KMS-11 (cell line): ENCODE results near the gene CCL4L2.
"Not testable (repeated sequence)": the region's sequence is repeated elsewhere in the genome, so short reads cannot be mapped to it uniquely, and the experiment has no call there.

Source experiments
- H2AFZ ChIP-seq: fragments of 200-600 bp; sonication (generic); 2 replicates; pipeline ENCODE4 v1.6.1; 2016; ENCODE audit warnings: antibody characterized with exemption, mixed run types, low read depth
- H3K27ac ChIP-seq: fragments of 200-600 bp; sonication (generic); 2 replicates; pipeline ENCODE4 v1.6.1; 2016; ENCODE audit warnings: mild to moderate bottlenecking, mixed run types
- H3K27me3 ChIP-seq: fragments of 200-600 bp; sonication (generic); 2 replicates; pipeline ENCODE4 v1.6.1; 2017; ENCODE audit warnings: mild to moderate bottlenecking, low read depth, mixed run types, moderate library complexity; ENCODE audit not compliant: insufficient read depth
- H3K36me3 ChIP-seq: fragments of 200-600 bp; sonication (generic); 2 replicates; pipeline ENCODE4 v1.6.1; 2017; ENCODE audit warnings: mild to moderate bottlenecking, mixed run types; ENCODE audit not compliant: insufficient read depth
- H3K4me1 ChIP-seq: fragments of 200-600 bp; sonication (generic); 2 replicates; pipeline ENCODE4 v1.6.1; 2016; ENCODE audit warnings: mild to moderate bottlenecking, low read depth, mixed run types; ENCODE audit not compliant: poor library complexity, severe bottlenecking
- H3K4me2 ChIP-seq: fragments of 200-600 bp; sonication (generic); 2 replicates; pipeline ENCODE4 v1.7.0; 2016; ENCODE audit warnings: mild to moderate bottlenecking, mixed run types
- H3K4me3 ChIP-seq: fragments of 200-600 bp; sonication (generic); IDR thresholded peaks from 2 replicates; pipeline ENCODE4 v1.6.1; 2017; ENCODE audit warnings: low read depth, low read length, mixed read lengths; ENCODE audit not compliant: insufficient read depth
- H3K79me2 ChIP-seq: fragments of 200-600 bp; sonication (generic); 2 replicates; pipeline ENCODE4 v1.6.1; 2016; ENCODE audit warnings: low read depth, mixed run types; ENCODE audit not compliant: insufficient read depth
- H3K9ac ChIP-seq: fragments of 200-600 bp; sonication (generic); 2 replicates; pipeline ENCODE4 v1.6.1; 2016; ENCODE audit warnings: mild to moderate bottlenecking, mixed run types
- H4K20me1 ChIP-seq: fragments of 200-600 bp; sonication (generic); 2 replicates; pipeline ENCODE4 v1.6.1; 2016; ENCODE audit warnings: mild to moderate bottlenecking, mixed run types; ENCODE audit not compliant: insufficient read depth
- CTCF ChIP-seq: fragments of 200-600 bp; sonication (generic); conservative IDR thresholded peaks from 2 replicates; pipeline ENCODE4 v1.6.1; 2017; ENCODE audit warnings: low read depth, mild to moderate bottlenecking, antibody characterized with exemption, low read length, moderate library complexity, mixed read lengths

CCL4L2 gene

GRCh38 chr17:36188891-36189306 is 22.0 kb upstream of the CCL4L2 start:
- Histone ChIP-seq H2AFZ (no peak overlapping the region), H4K20me1 (no peaks in the 10 kb centered on the region), H3K4me1 (peaks cover 15% of the 10 kb centered on the region), H3K4me3 (no peak overlapping the region), H3K4me2 (no peak overlapping the region), H3K27me3 (no peaks in the 10 kb centered on the region), H3K27ac (no peak overlapping the region), H3K9ac (no peak overlapping the region), H3K79me2 (no peaks in the 10 kb centered on the region), H3K36me3 (no peaks in the 10 kb centered on the region)
- TF ChIP-seq CTCF: no peak

- not testable (repeated sequence) for H3K9ac ChIP-seq, H2AFZ ChIP-seq, H4K20me1 ChIP-seq, H3K27ac ChIP-seq, H3K79me2 ChIP-seq, H3K27me3 ChIP-seq, H3K4me3 ChIP-seq, H3K4me2 ChIP-seq, H3K36me3 ChIP-seq
- H3K4me1 ChIP-seq: peaks cover 15% of the 10 kb centered on the region
Measured at GRCh38 chr17:36189993-36190392, 20.9 kb upstream of the CCL4L2 start.

- H3K4me2 ChIP-seq, H3K27me3 ChIP-seq, H3K9ac ChIP-seq, H3K36me3 ChIP-seq, H4K20me1 ChIP-seq, H2AFZ ChIP-seq, H3K4me3 ChIP-seq, H3K79me2 ChIP-seq, H3K27ac ChIP-seq: not testable (repeated sequence)
- H3K4me1 ChIP-seq: peaks cover 15% of the 10 kb centered on the region
Measured at GRCh38 chr17:36190549-36191330, 20.1 kb upstream of the CCL4L2 start.

GRCh38 chr17:36193216-36193775 is 17.6 kb upstream of the CCL4L2 start:
- Histone ChIP-seq H3K27me3 (no peaks in the 10 kb centered on the region), H3K9ac (no peak overlapping the region), H3K4me2 (no peak overlapping the region), H2AFZ (no peak overlapping the region), H3K79me2 (no peaks in the 10 kb centered on the region), H3K4me1 (peaks cover 34% of the 10 kb centered on the region), H3K4me3 (no peak overlapping the region), H3K36me3 (no peaks in the 10 kb centered on the region), H4K20me1 (no peaks in the 10 kb centered on the region), H3K27ac (no peak overlapping the region)
- no peak for TF ChIP-seq CTCF

- H3K4me1 ChIP-seq: peaks cover 44% of the 10 kb centered on the region
- H3K9ac ChIP-seq, H3K27me3 ChIP-seq, H4K20me1 ChIP-seq, H3K79me2 ChIP-seq, H2AFZ ChIP-seq, H3K4me2 ChIP-seq, H3K4me3 ChIP-seq, H3K27ac ChIP-seq, H3K36me3 ChIP-seq: not testable (repeated sequence)
Measured at GRCh38 chr17:36194147-36194831, 16.6 kb upstream of the CCL4L2 start.

GRCh38 chr17:36194832-36195433 is 15.9 kb upstream of the CCL4L2 start:
- H3K9ac ChIP-seq, H3K27ac ChIP-seq, H2AFZ ChIP-seq, H3K36me3 ChIP-seq, H4K20me1 ChIP-seq, H3K79me2 ChIP-seq, H3K4me3 ChIP-seq, H3K4me2 ChIP-seq, H3K27me3 ChIP-seq: not testable (repeated sequence)
- peaks cover 51% of the 10 kb centered on the region for H3K4me1 ChIP-seq
